Measurements from ENCODE around the gene DMPK.

GRCh38 chr19:45746866-45747265 lies 35.4 kb downstream of the DMPK start:
- TF ChIP-seq EZH2 (IDR thresholded peaks at IDR 0.05; ENCODE audit: insufficient read depth, poor library complexity, severe bottlenecking) (no peak), EZH2phosphoT487 (IDR thresholded peaks at IDR 0.05; ENCODE audit: insufficient read depth, low read depth) (no peak)
